Keratinocyte (primary cell): ENCODE data around the gene IL19. TPM values are rescaled to one million over a fixed set of nuclear protein-coding genes. Genes with fewer than 3 reads are reported as not detected.

Source experiments
- DNase-seq: peaks from one replicate; pipeline ENCODE4 v3.0.0-alpha.2; 2011; ENCODE audit warnings: low read depth, missing footprints, low spot score
- FAIRE-seq: peaks from 2 replicates; lab custom pipeline; 2011; peaks lifted over from hg19 to GRCh38; lab: Jason Lieb, UNC
- H2AFZ ChIP-seq: 2 replicates; pipeline ENCODE4 v1.6.0; 2012; ENCODE audit warnings: low read length, control low read depth, inconsistent platforms; ENCODE audit not compliant: control insufficient read depth
- H3K27ac ChIP-seq: 2 replicates; pipeline ENCODE4 v1.5.1; 2011; ENCODE audit warnings: low read length; ENCODE audit not compliant: control insufficient read depth, insufficient read depth
- H3K27me3 ChIP-seq: 3 replicates; pipeline ENCODE4 v1.6.0; 2011; ENCODE audit warnings: low read length; ENCODE audit not compliant: control insufficient read depth, insufficient read depth; ENCODE audit errors: extremely low read depth
- H3K36me3 ChIP-seq, 2 experiments: 2 replicates in 1 of 2; 3 replicates in 1 of 2; pipeline ENCODE4 v1.5.1; 2011; ENCODE audit warnings: low read length in 2 of 2, mild to moderate bottlenecking in 1 of 2; ENCODE audit not compliant: control insufficient read depth in 2 of 2, insufficient read depth in 2 of 2; ENCODE audit errors: extremely low read depth in 1 of 2
- H3K4me1 ChIP-seq: 3 replicates; pipeline ENCODE4 v1.5.1; 2011; ENCODE audit warnings: low read length; ENCODE audit not compliant: control insufficient read depth, insufficient read depth; ENCODE audit errors: extremely low read depth
- H3K4me2 ChIP-seq: 3 replicates; pipeline ENCODE4 v1.6.0; 2011; ENCODE audit warnings: low read depth, low read length; ENCODE audit not compliant: control insufficient read depth, insufficient read depth; ENCODE audit errors: extremely low read depth
- H3K4me3 ChIP-seq, 3 experiments: fragments of 200-600 bp in 1 of 3; sonication (generic) in 1 of 3; 2 replicates in 2 of 3; 3 replicates in 1 of 3; pipeline ENCODE4 v1.5.1; 2011 to 2016; ENCODE audit warnings: low read length in 3 of 3, mild to moderate bottlenecking in 3 of 3, control low read depth in 2 of 3, inconsistent platforms in 1 of 3, low read depth in 1 of 3, mixed read lengths in 1 of 3, mixed run types in 1 of 3, moderate library complexity in 1 of 3; ENCODE audit not compliant: control insufficient read depth in 2 of 3, insufficient read depth in 2 of 3; ENCODE audit errors: extremely low read depth in 1 of 3
- H3K79me2 ChIP-seq: 2 replicates; pipeline ENCODE4 v1.6.0; 2012; ENCODE audit warnings: low read length; ENCODE audit not compliant: control insufficient read depth, insufficient read depth
- H3K9ac ChIP-seq: 3 replicates; pipeline ENCODE4 v1.6.0; 2011; ENCODE audit warnings: low read length; ENCODE audit not compliant: control insufficient read depth, insufficient read depth; ENCODE audit errors: extremely low read depth
- H3K9me1 ChIP-seq: 3 replicates; pipeline ENCODE4 v1.6.0; 2011; ENCODE audit warnings: low read length; ENCODE audit not compliant: control insufficient read depth, insufficient read depth; ENCODE audit errors: extremely low read depth
- H3K9me3 ChIP-seq: 2 replicates; pipeline ENCODE4 v1.5.1; 2012; ENCODE audit warnings: low read depth, low read length; ENCODE audit not compliant: control insufficient read depth
- H4K20me1 ChIP-seq: 3 replicates; pipeline ENCODE4 v1.6.0; 2011; ENCODE audit warnings: low read length; ENCODE audit not compliant: control insufficient read depth, insufficient read depth; ENCODE audit errors: extremely low read depth
- EZH2 ChIP-seq: IDR thresholded peaks from one replicate; pipeline ENCODE4 v1.6.1; 2012; ENCODE audit warnings: inconsistent platforms, mild to moderate bottlenecking, low read length, moderate library complexity
- dilution Hi-C: fragments of 300-500 bp; cut with MboI; formaldehyde crosslinking; loops from one replicate; pipeline ENCODE4 v1.7.0; 2020; ENCODE audit warnings: low sequenced_read_pairs; ENCODE audit not compliant: extremely low pct_ligation_motif_present
- polyA plus RNA-seq, 5 experiments: library from polyadenylated mRNA; depleted of rRNA in 3 of 5; stranded (reverse) in 3 of 5; stranded (forward) in 1 of 5; unstranded in 1 of 5; fragments of >200 nt; gene quantifications; 1 replicate in 1 of 5; 2 replicates in 3 of 5; 3 replicates in 1 of 5; pipeline versions ENCODE4 v1.2.1 to v1.2.3, GENCODE V29; 2011 to 2012; ENCODE audit warnings: missing spikeins in 2 of 5, low read depth in 1 of 5, low replicate concordance in 1 of 5
- TF ChIP-seq, protein P1 (sequence below), 3 experiments: IDR thresholded peaks in 1 of 3; conservative IDR thresholded peaks in 1 of 3; optimal IDR thresholded peaks in 1 of 3; 2 replicates in 2 of 3; 3 replicates in 1 of 3; pipeline versions ENCODE3 to v1.5.1; 2011; ENCODE audit warnings: low read length in 3 of 3, mild to moderate bottlenecking in 3 of 3, moderate library complexity in 2 of 3, control low read depth in 1 of 3, inconsistent platforms in 1 of 3; ENCODE audit not compliant: insufficient read depth in 2 of 3; ENCODE audit errors: extremely low read depth in 1 of 3

The IL19 gene
- polyA plus RNA-seq, 1 donor (not counting 4 experiments of a cell fraction or from before 2014, with no cell fraction given), result not detected

- no peak overlapping the region for H3K27ac ChIP-seq
- FAIRE-seq, result no peak
- H2AFZ ChIP-seq, result no peak overlapping the region
- peaks cover 10% of the 10 kb centered on the region for H3K4me1 ChIP-seq
- H3K4me2 ChIP-seq, result no peak overlapping the region
- H3K9ac ChIP-seq, result no peak overlapping the region
- DNase-seq, result no peak
- dilution Hi-C loops, result no loop called here
- no peaks in the 10 kb centered on the region for H3K9me1 ChIP-seq
- H3K9me3 ChIP-seq, result no peaks in the 10 kb centered on the region
- H3K36me3 ChIP-seq, result no peaks in the 10 kb centered on the region
- no peaks in the 10 kb centered on the region for H4K20me1 ChIP-seq
- no peaks in the 10 kb centered on the region for H3K27me3 ChIP-seq
- no peak overlapping the region for H3K4me3 ChIP-seq
- TF ChIP-seq EZH2, result no peak
- TF ChIP-seq, protein P1, sequence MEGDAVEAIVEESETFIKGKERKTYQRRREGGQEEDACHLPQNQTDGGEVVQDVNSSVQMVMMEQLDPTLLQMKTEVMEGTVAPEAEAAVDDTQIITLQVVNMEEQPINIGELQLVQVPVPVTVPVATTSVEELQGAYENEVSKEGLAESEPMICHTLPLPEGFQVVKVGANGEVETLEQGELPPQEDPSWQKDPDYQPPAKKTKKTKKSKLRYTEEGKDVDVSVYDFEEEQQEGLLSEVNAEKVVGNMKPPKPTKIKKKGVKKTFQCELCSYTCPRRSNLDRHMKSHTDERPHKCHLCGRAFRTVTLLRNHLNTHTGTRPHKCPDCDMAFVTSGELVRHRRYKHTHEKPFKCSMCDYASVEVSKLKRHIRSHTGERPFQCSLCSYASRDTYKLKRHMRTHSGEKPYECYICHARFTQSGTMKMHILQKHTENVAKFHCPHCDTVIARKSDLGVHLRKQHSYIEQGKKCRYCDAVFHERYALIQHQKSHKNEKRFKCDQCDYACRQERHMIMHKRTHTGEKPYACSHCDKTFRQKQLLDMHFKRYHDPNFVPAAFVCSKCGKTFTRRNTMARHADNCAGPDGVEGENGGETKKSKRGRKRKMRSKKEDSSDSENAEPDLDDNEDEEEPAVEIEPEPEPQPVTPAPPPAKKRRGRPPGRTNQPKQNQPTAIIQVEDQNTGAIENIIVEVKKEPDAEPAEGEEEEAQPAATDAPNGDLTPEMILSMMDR (optimal IDR thresholded peaks at IDR 0.05 in 1 of 3, IDR thresholded peaks at IDR 0.05 in 1 of 3, conservative IDR thresholded peaks at IDR 0.05 in 1 of 3; ENCODE audit: extremely low read depth in 1 of 3, insufficient read depth in 2 of 3, low read length in 3 of 3), result no peak
- H3K79me2 ChIP-seq, result no peaks in the 10 kb centered on the region
Measured at GRCh38 chr1:206823727-206824126, 53.2 kb downstream of the IL19 start.

DNA sequence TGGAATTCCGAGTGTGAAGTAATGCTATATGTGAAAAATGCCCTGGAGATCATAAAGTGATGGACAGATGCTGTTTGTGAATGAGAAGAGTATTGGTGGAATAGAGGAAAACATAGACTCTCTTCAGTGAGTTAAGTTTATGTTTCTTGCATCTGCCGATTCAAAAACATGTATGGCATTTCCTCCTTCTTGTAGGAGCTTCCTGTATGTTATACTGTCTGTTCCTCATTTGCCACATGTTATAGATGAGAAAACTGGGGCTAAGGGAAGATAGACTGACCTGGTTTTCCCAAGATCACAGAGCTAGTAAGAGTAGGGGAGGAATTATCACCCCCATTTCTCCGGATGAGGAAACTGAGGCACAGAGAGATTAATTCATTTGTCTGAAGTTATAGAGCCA lies 53.8 kb downstream of the IL19 start:
- H3K9me3 ChIP-seq, result no peaks in the 10 kb centered on the region
- H3K36me3 ChIP-seq, result no peaks in the 10 kb centered on the region
- no peaks in the 10 kb centered on the region for H3K79me2 ChIP-seq
- H3K4me3 ChIP-seq, result no peak overlapping the region
- H3K27me3 ChIP-seq, result no peaks in the 10 kb centered on the region
- peaks cover 15% of the 10 kb centered on the region for H3K4me1 ChIP-seq
- no peak overlapping the region for H2AFZ ChIP-seq
- H3K9me1 ChIP-seq, result no peaks in the 10 kb centered on the region
- FAIRE-seq, result no peak
- H3K27ac ChIP-seq, result no peak overlapping the region
- H4K20me1 ChIP-seq, result no peaks in the 10 kb centered on the region
- no peak overlapping the region for H3K4me2 ChIP-seq
- H3K9ac ChIP-seq, result no peak overlapping the region
- no peak for DNase-seq
- TF ChIP-seq, protein P1 (optimal IDR thresholded peaks at IDR 0.05 in 1 of 3, IDR thresholded peaks at IDR 0.05 in 1 of 3, conservative IDR thresholded peaks at IDR 0.05 in 1 of 3; ENCODE audit: extremely low read depth in 1 of 3, insufficient read depth in 2 of 3, low read length in 3 of 3), result no peak
- no peak for TF ChIP-seq EZH2
- dilution Hi-C loops, result no loop called here
